GM18526 (cell line): ENCODE measurements around the gene EVI5.

Experiments used
- POLR2A ChIP-seq: IDR thresholded peaks from 3 replicates; pipeline ENCODE4 v1.6.1; 2011; ENCODE audit not compliant: insufficient read length; ENCODE audit errors: extremely low read depth

The EVI5 gene

GRCh38 chr1:92663775-92664174 is 121.1 kb downstream of the EVI5 start:
- TF ChIP-seq POLR2A: no peak

GRCh38 chr1:92662048-92662447 is 122.9 kb downstream of the EVI5 start:
- no peak for TF ChIP-seq POLR2A

- no peak for TF ChIP-seq POLR2A
Measured at GRCh38 chr1:92657701-92658100, 127.2 kb downstream of the EVI5 start.

GRCh38 chr1:92655197-92655801 is 129.6 kb downstream of the EVI5 start:
- no peak for TF ChIP-seq POLR2A

- TF ChIP-seq POLR2A: no peak
Measured at GRCh38 chr1:92653605-92654381, 131.1 kb downstream of the EVI5 start.

- no peak for TF ChIP-seq POLR2A
Measured at GRCh38 chr1:92638498-92638897, 146.4 kb downstream of the EVI5 start.

- no peak for TF ChIP-seq POLR2A
Measured at GRCh38 chr1:92623187-92623778, 161.6 kb downstream of the EVI5 start.

GRCh38 chr1:92619466-92620189 is 165.3 kb downstream of the EVI5 start:
- no peak for TF ChIP-seq POLR2A

GRCh38 chr1:92601044-92601443 is 183.9 kb downstream of the EVI5 start:
- no peak for TF ChIP-seq POLR2A

GRCh38 chr1:92599184-92599583 is 185.7 kb downstream of the EVI5 start:
- TF ChIP-seq POLR2A: no peak

- TF ChIP-seq POLR2A: no peak
Measured at GRCh38 chr1:92587445-92587844, 197.5 kb downstream of the EVI5 start.

GRCh38 chr1:92585831-92586230 is 199.1 kb downstream of the EVI5 start:
- no peak for TF ChIP-seq POLR2A

GRCh38 chr1:92583821-92584760 is 200.8 kb downstream of the EVI5 start:
- TF ChIP-seq POLR2A: no peak

GRCh38 chr1:92577261-92577895 is 207.5 kb downstream of the EVI5 start:
- no peak for TF ChIP-seq POLR2A
